H9 (cell line): ENCODE measurements around the gene VGLL3. TPM values are rescaled to one million over a fixed set of nuclear protein-coding genes. Genes with fewer than 3 reads are reported as not detected.

Experiments
- DNase-seq: peaks from one replicate; pipeline ENCODE4 v3.0.0-alpha.2; 2017
- H2AFZ ChIP-seq: one replicate; pipeline ENCODE4 v1.6.1; 2013; ENCODE audit warnings: mild to moderate bottlenecking, low read length, control low read depth, moderate library complexity
- H2AK5ac ChIP-seq: 2 replicates; pipeline ENCODE4 v1.6.1; 2013; ENCODE audit warnings: low read length, control low read depth, mixed read lengths; ENCODE audit not compliant: insufficient read length
- H2BK120ac ChIP-seq: one replicate; pipeline ENCODE4 v1.6.1; 2013; ENCODE audit warnings: low read depth, mild to moderate bottlenecking, low read length, control low read depth, inconsistent platforms; ENCODE audit not compliant: poor library complexity, severe bottlenecking
- H2BK12ac ChIP-seq: 2 replicates; pipeline ENCODE4 v1.6.1; 2013; ENCODE audit warnings: low read length, control low read depth, mixed read lengths, low read depth; ENCODE audit not compliant: insufficient read length
- H2BK15ac ChIP-seq: 2 replicates; pipeline ENCODE4 v1.6.1; 2013; ENCODE audit warnings: low read depth, low read length, control low read depth
- H2BK20ac ChIP-seq: one replicate; pipeline ENCODE4 v1.6.1; 2013; ENCODE audit warnings: low read depth, mild to moderate bottlenecking, low read length, control low read depth, inconsistent platforms; ENCODE audit not compliant: poor library complexity, severe bottlenecking
- H2BK5ac ChIP-seq: 2 replicates; pipeline ENCODE4 v1.6.1; 2013; ENCODE audit warnings: low read length, control low read depth, mixed read lengths; ENCODE audit not compliant: insufficient read length
- H3K14ac ChIP-seq: 2 replicates; pipeline ENCODE4 v1.6.1; 2013; ENCODE audit warnings: low read length, control low read depth; ENCODE audit not compliant: insufficient read depth
- H3K18ac ChIP-seq: 2 replicates; pipeline ENCODE4 v1.6.1; 2013; ENCODE audit warnings: low read depth, mild to moderate bottlenecking, mixed read lengths, low read length, control low read depth; ENCODE audit not compliant: insufficient read length
- H3K23ac ChIP-seq: 2 replicates; pipeline ENCODE4 v1.6.1; 2013; ENCODE audit warnings: low read length, control low read depth, mixed read lengths, low read depth; ENCODE audit not compliant: insufficient read length
- H3K23me2 ChIP-seq: 2 replicates; pipeline ENCODE4 v1.6.1; 2013; ENCODE audit warnings: low read depth, mild to moderate bottlenecking, mixed read lengths, low read length, control low read depth; ENCODE audit not compliant: insufficient read length, poor library complexity, severe bottlenecking
- H3K27ac ChIP-seq: 2 replicates; pipeline ENCODE4 v1.5.1; 2013; ENCODE audit warnings: low read length, control low read depth, mixed read lengths, low read depth; ENCODE audit not compliant: insufficient read length
- H3K27me3 ChIP-seq: 2 replicates; pipeline ENCODE4 v1.6.1; 2013; ENCODE audit warnings: low read length, control low read depth, inconsistent platforms; ENCODE audit not compliant: insufficient read depth
- H3K4ac ChIP-seq: 2 replicates; pipeline ENCODE4 v1.6.1; 2013; ENCODE audit warnings: low read depth, mild to moderate bottlenecking, control low read depth, inconsistent platforms, low read length, moderate library complexity
- H3K4me1 ChIP-seq: 2 replicates; pipeline ENCODE4 v1.6.1; 2013; ENCODE audit warnings: low read length, control low read depth, inconsistent platforms; ENCODE audit not compliant: insufficient read depth
- H3K4me2 ChIP-seq: 2 replicates; pipeline ENCODE4 v1.6.1; 2013; ENCODE audit warnings: low read length, control low read depth, mixed read lengths; ENCODE audit not compliant: insufficient read length, insufficient read depth
- H3K56ac ChIP-seq: 2 replicates; pipeline ENCODE4 v1.6.1; 2013; ENCODE audit warnings: low read depth, mild to moderate bottlenecking, mixed read lengths, low read length, control low read depth; ENCODE audit not compliant: insufficient read length
- H3K79me1 ChIP-seq: 2 replicates; pipeline ENCODE4 v1.6.1; 2013; ENCODE audit warnings: low read depth, mild to moderate bottlenecking, moderate library complexity, low read length, control low read depth, inconsistent platforms; ENCODE audit not compliant: insufficient read depth, poor library complexity, severe bottlenecking
- H3K79me2 ChIP-seq: 2 replicates; pipeline ENCODE4 v1.6.1; 2013; ENCODE audit warnings: low read length, control low read depth, inconsistent platforms; ENCODE audit not compliant: insufficient read depth
- H3K9ac ChIP-seq: 2 replicates; pipeline ENCODE4 v1.6.1; 2013; ENCODE audit warnings: low read length, control low read depth, mixed read lengths; ENCODE audit not compliant: insufficient read length; ENCODE audit errors: extremely low read depth
- H3K9me3 ChIP-seq: one replicate; pipeline ENCODE4 v1.6.1; 2013; ENCODE audit warnings: low read depth, low read length, inconsistent platforms; ENCODE audit not compliant: control insufficient read depth
- H3T11ph ChIP-seq: one replicate; pipeline ENCODE4 v1.6.1; 2013; ENCODE audit warnings: mild to moderate bottlenecking, low read length, control low read depth, inconsistent platforms
- H4K20me1 ChIP-seq: one replicate; pipeline ENCODE4 v1.6.1; 2013; ENCODE audit not compliant: control insufficient read depth, insufficient read length, insufficient read depth
- H4K5ac ChIP-seq: 2 replicates; pipeline ENCODE4 v1.6.1; 2013; ENCODE audit warnings: low read depth, mild to moderate bottlenecking, mixed read lengths, low read length, control low read depth; ENCODE audit not compliant: insufficient read length
- H4K8ac ChIP-seq: replicated peaks from 2 replicates; pipeline ENCODE4 v1.6.1; 2013; ENCODE audit warnings: low read length, control low read depth, mixed read lengths, low read depth; ENCODE audit not compliant: insufficient read length
- H4K91ac ChIP-seq: 2 replicates; pipeline ENCODE4 v1.6.1; 2013; ENCODE audit warnings: low read depth, mild to moderate bottlenecking, moderate library complexity, mixed read lengths, low read length, control low read depth; ENCODE audit not compliant: insufficient read length
- H3K27ac Mint-ChIP-seq, 3 experiments: 2 replicates in 2 of 3; 3 replicates in 1 of 3; pipeline ENCODE4 v1.8.0; 2020 to 2021; ENCODE audit warnings: mixed read lengths in 3 of 3, mild to moderate bottlenecking in 1 of 3, moderate library complexity in 1 of 3
- H3K27me3 Mint-ChIP-seq: 2 replicates; pipeline ENCODE4 v1.8.0; 2021; ENCODE audit warnings: low read depth, mild to moderate bottlenecking, moderate library complexity, mixed read lengths
- H3K36me3 Mint-ChIP-seq, 3 experiments: 2 replicates in 2 of 3; 3 replicates in 1 of 3; pipeline ENCODE4 v1.8.0; 2020 to 2021; ENCODE audit warnings: low read depth in 3 of 3, mixed read lengths in 3 of 3; ENCODE audit not compliant: insufficient read depth in 1 of 3
- H3K4me1 Mint-ChIP-seq, 2 experiments: 2 replicates each; pipeline ENCODE4 v1.8.0; 2020; ENCODE audit warnings: mixed read lengths in 2 of 2
- H3K4me3 Mint-ChIP-seq, 2 experiments: 2 replicates in 1 of 2; 3 replicates in 1 of 2; pipeline ENCODE4 v1.8.0; 2020 to 2021; ENCODE audit warnings: mild to moderate bottlenecking in 2 of 2, mixed read lengths in 2 of 2, moderate library complexity in 1 of 2
- H3K9me3 Mint-ChIP-seq, 2 experiments: 2 replicates in 1 of 2; 3 replicates in 1 of 2; pipeline ENCODE4 v1.8.0; 2020; ENCODE audit warnings: mild to moderate bottlenecking in 2 of 2, mixed read lengths in 2 of 2, moderate library complexity in 1 of 2
- CTCF ChIP-seq: fragments of 200-600 bp; sonication (generic); conservative IDR thresholded peaks from 3 replicates; pipeline ENCODE4 v1.8.0; 2021; ENCODE audit warnings: antibody characterized with exemption, mild to moderate bottlenecking
- WGBS: extraction: QIAGEN DNeasy Blood & Tissue Kit; methylation state at CpG from one replicate; pipeline ENCODE4 v1.1.7; 2013; ENCODE audit warnings: missing lambda C conversion rate, low lambda C conversion rate, mixed read lengths; ENCODE audit not compliant: insufficient read length; ENCODE audit errors: extremely low coverage; 5-methylcytosine and 5-hydroxymethylcytosine counted together
- total RNA-seq: library from RNA; stranded (reverse); gene quantifications from 2 replicates; pipeline ENCODE4 v1.2.1, GENCODE V29; 2021

The VGLL3 gene
- total RNA-seq, 1 experiment from 2014 or later, result 19.7 TPM

- Histone ChIP-seq H2AFZ (no peak overlapping the region), H4K8ac (no peak overlapping the region), H2AK5ac (no peak overlapping the region), H2BK120ac (no peak overlapping the region), H3K4ac (no peak overlapping the region), H3K56ac (no peak overlapping the region), H3K18ac (no peak overlapping the region), H2BK12ac (no peak overlapping the region), H3K27me3 (no peaks in the 10 kb centered on the region), H3K27ac (no peak overlapping the region), H4K5ac (no peak overlapping the region), H4K91ac (no peak overlapping the region), H3T11ph (no peak overlapping the region), H3K23ac (no peak overlapping the region), H2BK5ac (no peak overlapping the region), H3K9ac (no peak overlapping the region), H3K14ac (no peak overlapping the region), H2BK20ac (no peak overlapping the region), H3K79me2 (no peaks in the 10 kb centered on the region), H3K4me2 (no peak overlapping the region), H3K9me3 (no peaks in the 10 kb centered on the region), H3K4me1 (no peaks in the 10 kb centered on the region), H3K23me2 (no peaks in the 10 kb centered on the region), H4K20me1 (no peaks in the 10 kb centered on the region), H3K79me1 (no peaks in the 10 kb centered on the region), H2BK15ac (no peak overlapping the region)
- no peak for TF ChIP-seq CTCF
- H3K4me3 Mint-ChIP-seq, result no peak overlapping the region
- DNase-seq, result no peak
- peaks cover 14 to 19% of the 10 kb centered on the region in 2 experiments for H3K4me1 Mint-ChIP-seq
- WGBS, result no CpG with 5 or more reads among the region's 2 CpGs
- H3K27me3 Mint-ChIP-seq, result no peaks in the 10 kb centered on the region
- peaks cover 4 to 5% of the 10 kb centered on the region in 2 experiments; a peak in 3 of 5 replicates for H3K9me3 Mint-ChIP-seq
- peaks cover 14 to 25% (median 15%) of the 10 kb centered on the region in 3 experiments for H3K36me3 Mint-ChIP-seq
- H3K27ac Mint-ChIP-seq, result peak overlapping the region in 1 of 3 experiments; percentile 19; a peak in 1 of 7 replicates
Observed at GRCh38 chr3:86967062-86967461, 23.9 kb downstream of the VGLL3 start.
